ENCODE results near the gene FOXR1. TPM values are rescaled to one million over a fixed set of nuclear protein-coding genes. Genes with fewer than 3 reads are reported as not detected.

Gene FOXR1
- total and polyA plus RNA-seq, 2 donors (not counting 3 experiments of a cell fraction or from before 2014, with no cell fraction given): not detected

- Histone ChIP-seq H4K20me1 (replicated peaks; ENCODE audit: control insufficient read depth, extremely low read depth, insufficient read depth, low read length) (no peaks in the 10 kb centered on the region), H3K9ac (replicated peaks; ENCODE audit: extremely low read depth, insufficient read depth, low read length) (no peak overlapping the region), H3K36me3 (ENCODE audit: control insufficient read depth in 2 of 2, extremely low read depth in 1 of 2, insufficient read depth in 2 of 2, low read length in 2 of 2) (no peaks in the 10 kb centered on the region), H3K4me2 (ENCODE audit: insufficient read depth, low read length) (no peak overlapping the region), H2AFZ (ENCODE audit: low read depth, low read length) (no peak overlapping the region), H3K4me1 (ENCODE audit: control insufficient read depth, extremely low read depth, insufficient read depth, low read length) (no peaks in the 10 kb centered on the region), H3K9me1 (replicated peaks; ENCODE audit: control insufficient read depth, extremely low read depth, insufficient read depth, low read length) (no peaks in the 10 kb centered on the region), H3K79me2 (ENCODE audit: control insufficient read depth, insufficient read depth, low read length) (no peaks in the 10 kb centered on the region), H3K9me3 (replicated peaks; ENCODE audit: control insufficient read depth, insufficient read depth, low read length) (no peaks in the 10 kb centered on the region), H3K27ac (ENCODE audit: insufficient read depth, low read depth, low read length) (no peak overlapping the region), H3K4me3 (replicated peaks in 1 of 3; ENCODE audit: insufficient read depth in 1 of 3, low read depth in 1 of 3, low read length in 3 of 3) (no peak overlapping the region), H3K27me3 (ENCODE audit: control insufficient read depth in 2 of 2, insufficient read depth in 2 of 2, low read length in 2 of 2) (peaks cover 0 to 5% of the 10 kb centered on the region in 2 experiments)
- TF ChIP-seq MAX (IDR thresholded peaks at IDR 0.05; ENCODE audit: insufficient read depth, insufficient read length): no peak
- no peak for TF ChIP-seq MYC (IDR thresholded peaks at IDR 0.05; ENCODE audit: low read depth, low read length)
- TF ChIP-seq POLR2AphosphoS5 (IDR thresholded peaks at IDR 0.05; ENCODE audit: insufficient read depth, low read depth, low read length): no peak
- no peak for TF ChIP-seq FOS (IDR thresholded peaks at IDR 0.05; ENCODE audit: borderline replicate concordance, insufficient read depth, low read length)
- TF ChIP-seq GATA2 (IDR thresholded peaks at IDR 0.05; ENCODE audit: insufficient read depth, insufficient read length, low read depth, low read length): no peak
- no peak for TF ChIP-seq JUN (IDR thresholded peaks at IDR 0.05; ENCODE audit: borderline replicate concordance, insufficient read depth, insufficient read length, low read depth)
- no peak for TF ChIP-seq POLR2A (IDR thresholded peaks at IDR 0.05; ENCODE audit: low read depth, low read length)
- no peak for TF ChIP-seq EZH2 (IDR thresholded peaks at IDR 0.05; ENCODE audit: borderline replicate concordance, low read depth, low read length, severe bottlenecking)
- TF ChIP-seq CTCF (IDR thresholded peaks at IDR 0.05; ENCODE audit: extremely low read depth in 1 of 2, insufficient read depth in 1 of 2, low read depth in 1 of 2, low read length in 2 of 2): no peak
- DNase-seq (ENCODE audit: low read depth, low spot score): no peak
- no peak for FAIRE-seq
- dilution Hi-C loops (cut with MboI; ENCODE audit: extremely low pct_ligation_motif_present, low sequenced_read_pairs): no loop called here
- intact Hi-C loops (cut with micrococcal nuclease): no loop called here
- ChIA-PET POLR2A (no interaction called here), CTCF (interaction anchor here (1.2 to 2.6 kb wide), 2 partner anchors 295 to 299 kb away, joined by 3 to 8 read pairs; no protein-coding TSS in a partner anchor)
- BruUV-seq (replicated peaks): no TSS peak
Observed at GRCh38 chr11:118958577-118958976, 13.0 kb upstream of the FOXR1 start.

All from endothelial cell of umbilical vein (primary cell).